Esophagus muscularis mucosa (tissue), 4 donors: Measurements from ENCODE around the gene MAP1LC3B2. TPM values are rescaled to one million over a fixed set of nuclear protein-coding genes. Genes with fewer than 3 reads are reported as not detected.

Experiments used
- DNase-seq: peaks from one replicate; pipeline ENCODE4 v3.0.0-alpha.2; 2017; ENCODE audit errors: extremely low spot score
- H3K27ac ChIP-seq, 4 donors: fragments of 200-600 bp; sonication (generic); replicated peaks in 1 of 4; 1 replicate in 3 of 4; 2 replicates in 1 of 4; pipeline ENCODE4 v1.5.1; 2016 to 2019; ENCODE audit warnings: mild to moderate bottlenecking in 1 of 4
- H3K27me3 ChIP-seq, 4 donors: fragments of 200-600 bp; sonication (generic); one replicate each; pipeline versions ENCODE4 v1.5.1 to v1.6.0; 2016 to 2019
- H3K36me3 ChIP-seq, 4 donors: fragments of 200-600 bp; sonication (generic); one replicate each; pipeline ENCODE4 v1.5.1; 2016 to 2019
- H3K4me1 ChIP-seq, 4 donors: fragments of 200-600 bp; sonication (generic); one replicate each; pipeline ENCODE4 v1.5.1; 2016 to 2019
- H3K4me3 ChIP-seq, 4 donors: fragments of 200-600 bp; sonication (generic); 1 replicate in 2 of 4; 2 replicates in 2 of 4; pipeline ENCODE4 v1.5.1; 2016 to 2019; ENCODE audit warnings: mild to moderate bottlenecking in 4 of 4, moderate library complexity in 1 of 4
- H3K9me3 ChIP-seq, 4 donors: fragments of 200-600 bp; sonication (generic); 1 replicate in 3 of 4; 2 replicates in 1 of 4; pipeline ENCODE4 v1.5.1; 2016 to 2019
- EP300 ChIP-seq: sonication (generic); formaldehyde crosslinking; IDR thresholded peaks from one replicate; pipeline ENCODE4 v1.6.1; 2017; ENCODE audit warnings: antibody characterized with exemption
- POLR2A ChIP-seq: fragments of 450-650 bp; IDR thresholded peaks from one replicate; pipeline ENCODE4 v1.6.1; 2017; ENCODE audit warnings: antibody characterized with exemption, moderate library complexity, mild to moderate bottlenecking, low read depth
- POLR2AphosphoS5 ChIP-seq, 2 donors: sonication (generic); formaldehyde crosslinking; IDR thresholded peaks; one replicate each; pipeline ENCODE4 v1.6.1; 2017; ENCODE audit warnings: antibody characterized with exemption in 2 of 2
- WGBS: methylation state at CpG from one replicate; pipeline ENCODE4 v1.1.5; 2018; 5-methylcytosine and 5-hydroxymethylcytosine counted together
- intact Hi-C: fragments of 100-400 bp; cut with DNase I; formaldehyde crosslinking; loops from one replicate; pipeline ENCODE4 v1.15.1; 2023
- total RNA-seq, 4 donors: library from RNA; depleted of rRNA; stranded (reverse); fragments of >200 nt; gene quantifications; one replicate each; pipeline versions ENCODE4 v1.1.0 to v1.2.1, GENCODE V29; 2016
- TF ChIP-seq, protein P1 (sequence below), 3 experiments: fragments of 200-600 bp in 2 of 3; fragments of 450-650 bp in 1 of 3; sonication (generic) in 2 of 3; IDR thresholded peaks; one replicate each; pipeline ENCODE4 v1.5.1; 2017 to 2019; ENCODE audit warnings: antibody characterized with exemption in 3 of 3, mild to moderate bottlenecking in 2 of 3, moderate library complexity in 1 of 3

The MAP1LC3B2 gene
- total RNA-seq, 4 donors from 2014 or later, result 0.83 to 3.0 (median 1.8) TPM; not detected in 1

GRCh38 chr12:116621194-116621593 lies 62.0 kb downstream of the MAP1LC3B2 start:
- DNase-seq, result no peak
- TF ChIP-seq, protein P1, sequence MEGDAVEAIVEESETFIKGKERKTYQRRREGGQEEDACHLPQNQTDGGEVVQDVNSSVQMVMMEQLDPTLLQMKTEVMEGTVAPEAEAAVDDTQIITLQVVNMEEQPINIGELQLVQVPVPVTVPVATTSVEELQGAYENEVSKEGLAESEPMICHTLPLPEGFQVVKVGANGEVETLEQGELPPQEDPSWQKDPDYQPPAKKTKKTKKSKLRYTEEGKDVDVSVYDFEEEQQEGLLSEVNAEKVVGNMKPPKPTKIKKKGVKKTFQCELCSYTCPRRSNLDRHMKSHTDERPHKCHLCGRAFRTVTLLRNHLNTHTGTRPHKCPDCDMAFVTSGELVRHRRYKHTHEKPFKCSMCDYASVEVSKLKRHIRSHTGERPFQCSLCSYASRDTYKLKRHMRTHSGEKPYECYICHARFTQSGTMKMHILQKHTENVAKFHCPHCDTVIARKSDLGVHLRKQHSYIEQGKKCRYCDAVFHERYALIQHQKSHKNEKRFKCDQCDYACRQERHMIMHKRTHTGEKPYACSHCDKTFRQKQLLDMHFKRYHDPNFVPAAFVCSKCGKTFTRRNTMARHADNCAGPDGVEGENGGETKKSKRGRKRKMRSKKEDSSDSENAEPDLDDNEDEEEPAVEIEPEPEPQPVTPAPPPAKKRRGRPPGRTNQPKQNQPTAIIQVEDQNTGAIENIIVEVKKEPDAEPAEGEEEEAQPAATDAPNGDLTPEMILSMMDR (IDR thresholded peaks at IDR 0.05), result no peak
- no peak for TF ChIP-seq EP300
- TF ChIP-seq POLR2AphosphoS5 (IDR thresholded peaks at IDR 0.05), result no peak
- TF ChIP-seq POLR2A, result no peak
- no peaks in the 10 kb centered on the region for H3K27me3 ChIP-seq
- H3K4me3 ChIP-seq, result no peak overlapping the region
- H3K9me3 ChIP-seq, result peaks cover 0 to 19% (median 6%) of the 10 kb centered on the region in 4 donors
- H3K4me1 ChIP-seq, result peaks cover 7 to 13% (median 10%) of the 10 kb centered on the region in 4 donors
- H3K27ac ChIP-seq, result no peak overlapping the region
- no peaks in the 10 kb centered on the region for H3K36me3 ChIP-seq
- WGBS, result 89% methylated on average over 4 of the region's 4 CpGs
- intact Hi-C loops, result no loop called here

DNA sequence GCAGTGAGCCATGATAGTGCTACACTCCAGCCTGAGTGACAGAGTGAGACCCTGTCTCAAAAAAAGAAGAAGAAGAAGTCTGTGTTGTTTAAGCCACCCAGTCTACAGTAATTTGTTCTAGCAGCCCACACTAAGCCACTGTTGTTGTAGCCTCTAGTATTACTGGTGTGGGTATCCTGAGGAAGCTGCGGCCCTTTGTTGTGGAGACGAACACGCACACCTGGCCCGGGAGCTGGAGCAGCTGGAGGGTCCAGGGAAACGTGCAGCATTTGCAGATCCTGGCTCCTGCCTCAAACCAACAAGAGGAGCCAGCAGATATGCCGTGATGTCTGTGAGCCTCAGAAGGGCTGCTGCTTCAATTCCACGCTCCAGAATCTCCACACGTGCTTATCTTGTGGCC lies 65.3 kb downstream of the MAP1LC3B2 start:
- H3K27me3 ChIP-seq, result peaks cover 0 to 5% (median 0%) of the 10 kb centered on the region in 4 donors
- no peak overlapping the region for H3K27ac ChIP-seq
- H3K36me3 ChIP-seq, result no peaks in the 10 kb centered on the region
- 65% methylated on average over 6 of the region's 8 CpGs for WGBS
- peaks cover 0 to 19% (median 6%) of the 10 kb centered on the region in 4 donors for H3K9me3 ChIP-seq
- no peak overlapping the region for H3K4me3 ChIP-seq
- TF ChIP-seq EP300, result no peak
- TF ChIP-seq, protein P1 (IDR thresholded peaks at IDR 0.05), result no peak
- intact Hi-C loops, result no loop called here
- DNase-seq, result no peak
- peaks cover 7 to 13% (median 10%) of the 10 kb centered on the region in 4 donors for H3K4me1 ChIP-seq

- Histone ChIP-seq H3K9me3 (peaks cover 0 to 19% (median 6%) of the 10 kb centered on the region in 4 donors), H3K36me3 (no peaks in the 10 kb centered on the region), H3K4me1 (peaks cover 0 to 2% (median 0%) of the 10 kb centered on the region in 4 donors), H3K4me3 (no peak overlapping the region), H3K27ac (no peak overlapping the region), H3K27me3 (peaks cover 0 to 5% (median 0%) of the 10 kb centered on the region in 4 donors)
- DNase-seq, result no peak
- 94% methylated on average over 5 of the region's 5 CpGs for WGBS
- intact Hi-C loops, result no loop called here
- TF ChIP-seq POLR2A (no peak), EP300 (no peak), POLR2AphosphoS5 (IDR thresholded peaks at IDR 0.05) (no peak)
- TF ChIP-seq, protein P1 (IDR thresholded peaks at IDR 0.05), result no peak
These were observed 67.0 kb downstream of the MAP1LC3B2 start for GRCh38 chr12:116626153-116626552.

Other genes starting within 250 kb of the MAP1LC3B2 start
- 10 to 100 TPM in 3 of 4 donors, 1 to 10 TPM in 1; 6.2 to 19.2 (median 16.3) TPM for gene SPRING1, start 178.7 kb downstream of the MAP1LC3B2 start, total RNA-seq
- under 1 TPM; 0.17 to 0.63 (median 0.34) TPM for gene RNFT2, start 178.9 kb downstream of the MAP1LC3B2 start, total RNA-seq